ENCODE data around the gene HOXB4. TPM values are rescaled to one million over a fixed set of nuclear protein-coding genes. Genes with fewer than 3 reads are reported as not detected.

Gene HOXB4
- total and polyA plus RNA-seq, 2 of the 4 experiments (the other 2 are of a cell fraction) = 2.0 to 8.5 TPM

DNA sequence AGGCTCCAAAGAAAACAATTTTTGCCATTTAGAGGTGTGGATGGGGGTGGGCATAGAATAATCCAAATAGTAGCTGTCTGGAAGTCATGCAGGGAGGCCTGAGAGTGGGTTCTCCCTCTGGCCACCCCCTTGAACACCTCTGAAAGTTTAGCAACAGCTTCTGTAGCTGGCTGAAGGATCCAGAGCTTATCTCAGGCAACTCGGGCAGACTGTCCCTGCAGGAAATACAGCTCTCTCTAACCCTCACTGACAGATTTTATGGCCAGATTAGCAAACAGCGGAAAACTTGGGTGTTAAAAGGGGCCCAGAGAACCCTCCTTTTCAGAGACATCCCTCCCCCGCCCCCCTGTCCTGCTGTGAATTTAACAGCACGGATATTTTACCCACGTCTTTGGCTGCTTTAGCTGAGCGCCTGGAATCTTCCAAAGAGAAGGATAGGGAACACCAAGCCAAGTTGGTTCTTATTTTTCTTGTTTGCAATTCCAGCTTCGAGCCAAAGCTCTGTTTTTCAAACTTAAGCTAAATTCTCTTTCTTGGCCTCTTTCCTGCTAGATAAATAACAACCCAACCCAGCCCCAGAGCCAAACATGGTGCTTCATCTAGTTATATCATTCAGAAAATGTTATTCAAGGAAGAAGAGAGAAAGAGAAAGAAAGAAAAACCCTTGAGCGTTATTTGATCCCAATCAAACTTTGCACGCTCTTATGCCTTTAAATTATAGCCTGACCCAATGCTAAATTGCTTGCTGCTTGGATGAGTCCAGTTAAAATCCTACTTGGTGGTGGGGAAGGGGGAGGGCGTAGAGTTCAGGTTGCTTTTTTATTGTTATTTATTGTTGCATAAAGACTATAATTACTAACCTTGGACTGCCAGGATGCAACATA is 31.0 kb downstream of the HOXB4 start:
- peaks cover 33% of the 10 kb centered on the region for H3K36me3 ChIP-seq (ENCODE audit: control insufficient read depth, insufficient read depth, low read length)
- peak overlapping the region; percentile 63 for H2AK9ac ChIP-seq (replicated peaks; ENCODE audit: low read depth, low read length, poor library complexity)
- peak overlapping the region; percentile 81 for H2BK120ac ChIP-seq (ENCODE audit: low read depth, low read length)
- peak overlapping the region; percentile 70 for H2BK20ac ChIP-seq (ENCODE audit: low read depth, low read length)
- TF ChIP-seq RCOR1 (IDR thresholded peaks at IDR 0.05; ENCODE audit: insufficient replicate concordance, low read length) = no peak
- TF ChIP-seq SMC3 (IDR thresholded peaks at IDR 0.05; ENCODE audit: low read depth, low read length) = no peak
- no peak for TF ChIP-seq POLR2A (IDR thresholded peaks at IDR 0.05; ENCODE audit: low read depth, low read length)
- no peak for TF ChIP-seq RFX5 (IDR thresholded peaks at IDR 0.05; ENCODE audit: low read depth, low read length)
- TF ChIP-seq NFE2L2 (IDR thresholded peaks at IDR 0.05; ENCODE audit: low read depth, low read length) = no peak
- TF ChIP-seq CEBPB (IDR thresholded peaks at IDR 0.05; ENCODE audit: low read depth, low read length) = no peak
- TF ChIP-seq FOS (IDR thresholded peaks at IDR 0.05; ENCODE audit: low read depth, low read length) = no peak
- H3K4me2 ChIP-seq (ENCODE audit: low read depth, low read length) = peak overlapping the region; percentile 84
- DNase-seq (peak; percentile 56), ATAC-seq (ENCODE audit: low read depth) (no peak)
- no peaks in the 10 kb centered on the region for H3K27me3 ChIP-seq (ENCODE audit: control insufficient read depth, insufficient read depth, low read length)
- peak overlapping the region; percentile 68 to 80 for H4K8ac ChIP-seq (ENCODE audit: low read depth in 2 of 2, low read length in 2 of 2)
- peak overlapping the region; percentile 3 for H2AFZ ChIP-seq (replicated peaks; ENCODE audit: low read length, poor library complexity)
- WGBS, 2 experiments (ENCODE audit: extremely low coverage in 2 of 2, insufficient read length in 1 of 2) = 10% methylated on average over 4 of the region's 10 CpGs; no CpG with 5 or more reads in 1 of the 2 experiments
- H4K91ac ChIP-seq (ENCODE audit: insufficient read depth, low read depth, low read length) = peak overlapping the region; percentile 94
- H3K56ac ChIP-seq (ENCODE audit: extremely low read depth, insufficient read depth, low read length) = peak overlapping the region; percentile 85
- H3K9ac ChIP-seq (ENCODE audit: low read depth, low read length) = peak overlapping the region; percentile 94
- intact Hi-C loops (cut with micrococcal nuclease) = no loop called here
- peak overlapping the region; percentile 98 for H3K14ac ChIP-seq (replicated peaks; ENCODE audit: low read depth, low read length)
- ChIA-PET POLR2A (ENCODE audit: unreplicated experiment) (interaction anchor here (0.6 to 1.7 kb wide), 7 partner anchors 8 to 212 kb away, joined by 3 to 4 read pairs (median 4); partner anchors contain the start of gene HOXB4), CTCF (interaction anchor here (0.6 to 1.1 kb wide), 3 partner anchors 14 to 41 kb away, joined by 3 to 4 read pairs (median 4); no protein-coding TSS in a partner anchor)
- H3K4me1 ChIP-seq (ENCODE audit: control insufficient read depth, insufficient read depth, low read length) = peaks cover 36% of the 10 kb centered on the region
- peak overlapping the region; percentile 8; the same call in 1 of the 2 replicates for H3K4me3 ChIP-seq (ENCODE audit: insufficient read depth, low read depth, low read length)
- H3K79me1 ChIP-seq (ENCODE audit: low read depth in 1 of 2, low read length in 2 of 2) = peaks cover 4 to 25% of the 10 kb centered on the region in 2 experiments; a peak in 2 of 4 replicates
- peak overlapping the region; percentile 81 for H2AK5ac ChIP-seq (ENCODE audit: low read depth, low read length)
- dilution Hi-C loops (cut with HindIII; ENCODE audit: low sequenced_read_pairs, unreplicated experiment) = no loop called here
- H2BK15ac ChIP-seq (ENCODE audit: low read depth, low read length) = peak overlapping the region; percentile 58; the same call in 1 of the 3 replicates
- H4K5ac ChIP-seq (ENCODE audit: low read depth, low read length) = peak overlapping the region; percentile 90
- peak overlapping the region; percentile 98 for H3K27ac ChIP-seq (ENCODE audit: insufficient read depth, low read length)
- H2BK5ac ChIP-seq (ENCODE audit: low read depth, low read length, poor library complexity, severe bottlenecking) = peak overlapping the region; percentile 96
- no peaks in the 10 kb centered on the region for H3K9me3 ChIP-seq (ENCODE audit: control insufficient read depth, insufficient read depth, low read length)
- peaks cover 3% of the 10 kb centered on the region; the same call in 1 of the 2 replicates for H3K9me1 ChIP-seq (ENCODE audit: insufficient read depth, low read length)
- peak overlapping the region; percentile 98 for H3K4ac ChIP-seq (ENCODE audit: low read depth, low read length)
- peak overlapping the region; percentile 95 for H3K18ac ChIP-seq (ENCODE audit: low read depth, low read length)
- H3K23ac ChIP-seq (ENCODE audit: low read depth, low read length) = peak overlapping the region; percentile 100
- H4K20me1 ChIP-seq (ENCODE audit: insufficient read depth, low read length) = no peaks in the 10 kb centered on the region
- in situ Hi-C loops (cut with MboI; ENCODE audit: low sequenced_read_pairs) = loop anchor here (10.0 kb wide), 1 partner anchor 192 kb away; no protein-coding TSS in a partner anchor
- BruUV-seq (replicated peaks) = no TSS peak
